GM10266 (cell line): ENCODE data around the gene UPF2.
A peak's percentile ranks its signal among the peaks of the same experiment; 100 is the strongest.
"Not testable (repeated sequence)": the region's sequence is repeated elsewhere in the genome, so short reads cannot be mapped to it uniquely, and the experiment has no call there.

ENCODE experiments used
- DNase-seq: peaks from one replicate; pipeline ENCODE4 v3.0.0; 2012; ENCODE audit errors: extremely low spot score
- TF ChIP-seq, protein P1 (sequence below): IDR thresholded peaks from 2 replicates; pipeline ENCODE4 v1.5.1; 2012; ENCODE audit warnings: mild to moderate bottlenecking, low read depth; ENCODE audit not compliant: control insufficient read depth, insufficient read depth; ENCODE audit errors: missing control alignments

The UPF2 gene

DNA sequence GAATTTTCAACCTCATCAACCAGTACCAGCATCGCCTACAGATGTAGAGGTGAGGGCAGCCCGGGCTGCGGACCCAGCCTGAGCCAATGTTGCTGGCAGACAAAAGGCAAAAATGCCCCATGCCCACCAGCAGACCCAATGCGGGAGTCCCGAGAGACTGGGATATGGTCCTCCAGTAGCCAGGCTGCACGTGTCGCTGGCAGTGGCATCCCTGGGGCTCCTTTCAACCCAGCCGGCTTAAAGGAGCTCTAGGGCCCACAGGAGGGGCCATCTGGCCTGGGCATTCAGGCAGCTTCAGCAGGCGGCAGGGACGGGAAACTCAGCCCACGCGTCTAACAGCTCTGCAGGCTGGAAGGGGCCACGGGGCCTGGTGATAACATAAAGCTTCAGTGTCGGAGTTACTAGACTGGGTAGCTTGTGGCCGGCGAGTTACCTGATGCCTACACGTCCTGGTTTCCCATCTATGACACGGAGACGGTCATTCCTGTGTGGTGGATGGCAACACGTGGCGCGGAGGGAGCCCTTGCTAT, 148.8 kb downstream of the UPF2 start:
- no peak for DNase-seq
- TF ChIP-seq, protein P1, sequence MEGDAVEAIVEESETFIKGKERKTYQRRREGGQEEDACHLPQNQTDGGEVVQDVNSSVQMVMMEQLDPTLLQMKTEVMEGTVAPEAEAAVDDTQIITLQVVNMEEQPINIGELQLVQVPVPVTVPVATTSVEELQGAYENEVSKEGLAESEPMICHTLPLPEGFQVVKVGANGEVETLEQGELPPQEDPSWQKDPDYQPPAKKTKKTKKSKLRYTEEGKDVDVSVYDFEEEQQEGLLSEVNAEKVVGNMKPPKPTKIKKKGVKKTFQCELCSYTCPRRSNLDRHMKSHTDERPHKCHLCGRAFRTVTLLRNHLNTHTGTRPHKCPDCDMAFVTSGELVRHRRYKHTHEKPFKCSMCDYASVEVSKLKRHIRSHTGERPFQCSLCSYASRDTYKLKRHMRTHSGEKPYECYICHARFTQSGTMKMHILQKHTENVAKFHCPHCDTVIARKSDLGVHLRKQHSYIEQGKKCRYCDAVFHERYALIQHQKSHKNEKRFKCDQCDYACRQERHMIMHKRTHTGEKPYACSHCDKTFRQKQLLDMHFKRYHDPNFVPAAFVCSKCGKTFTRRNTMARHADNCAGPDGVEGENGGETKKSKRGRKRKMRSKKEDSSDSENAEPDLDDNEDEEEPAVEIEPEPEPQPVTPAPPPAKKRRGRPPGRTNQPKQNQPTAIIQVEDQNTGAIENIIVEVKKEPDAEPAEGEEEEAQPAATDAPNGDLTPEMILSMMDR: no peak

- TF ChIP-seq, protein P1: no peak
- DNase-seq: no peak
Observed at GRCh38 chr10:11891776-11892486, 150.7 kb downstream of the UPF2 start.

DNA sequence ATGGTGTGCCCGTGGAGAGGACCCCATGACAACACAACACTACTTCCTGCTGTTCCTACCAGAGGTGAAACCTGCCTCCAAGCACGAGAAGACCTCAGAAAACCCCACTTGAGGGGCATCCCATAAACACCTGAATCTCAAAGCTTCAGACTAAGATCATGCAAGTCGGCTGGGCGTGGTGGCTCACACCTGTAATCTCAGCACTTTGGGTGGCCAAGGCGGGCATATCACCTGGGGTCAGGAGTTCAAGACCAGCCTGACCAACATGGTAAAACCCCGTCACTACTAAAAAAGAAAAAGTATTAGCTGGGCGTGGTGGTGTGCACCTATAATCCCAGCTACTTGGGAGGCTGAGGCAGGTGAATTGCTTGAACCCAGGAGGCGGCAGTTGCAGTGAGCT, 153.3 kb downstream of the UPF2 start:
- DNase-seq: not testable (repeated sequence)

GRCh38 chr10:11887381-11888227, 155.0 kb downstream of the UPF2 start:
- TF ChIP-seq, protein P1: no peak
- DNase-seq: no peak

GRCh38 chr10:11886851-11887250, 155.8 kb downstream of the UPF2 start:
- peak; percentile 49 for DNase-seq
- TF ChIP-seq, protein P1: no peak

DNA sequence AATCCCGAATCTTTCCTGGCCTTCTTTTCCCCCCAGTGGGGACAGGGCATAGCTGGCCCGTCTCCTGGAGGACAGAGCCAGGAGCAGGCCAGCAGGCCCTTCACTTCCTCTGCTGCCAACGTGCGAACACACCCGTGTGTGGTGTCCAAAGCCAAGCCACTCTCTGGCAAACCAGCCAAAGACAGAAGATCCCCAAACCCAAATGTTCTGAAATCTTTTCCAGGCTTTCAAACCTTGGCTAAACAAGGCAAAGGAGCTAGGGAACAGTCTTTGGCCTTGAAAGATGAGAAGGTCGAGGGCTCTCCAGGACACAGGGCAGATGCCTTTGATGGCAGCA, 156.5 kb downstream of the UPF2 start:
- TF ChIP-seq, protein P1: no peak
- no peak for DNase-seq

GRCh38 chr10:11885437-11886137, 157.0 kb downstream of the UPF2 start:
- TF ChIP-seq, protein P1: no peak
- DNase-seq: no peak
